HCT116 (cell line): ENCODE data around the gene PRDX4. TPM values are rescaled to one million over a fixed set of nuclear protein-coding genes. Genes with fewer than 3 reads are reported as not detected.

Experiments used
- ATAC-seq: fragments of 200-7000 bp; cut with Tn5 transposase; 2 replicates; pipeline ENCODE4 v1.9.1; 2020; ENCODE audit warnings: mild to moderate bottlenecking, moderate library complexity
- BruUV-seq: library from RNA; stranded (reverse); fragments of 400-500 nt; replicated peaks from 2 replicates; lab custom pipeline; 2021; lab: Mats Ljungman, UMichigan
- CTCF ChIA-PET: fragments of 300-600 bp; sonication (Branson Sonifier 250); formaldehyde crosslinking; loops from one replicate; lab custom pipeline; 2021; ENCODE audit warnings: antibody characterized with exemption; lab: Charles Lee
- POLR2A ChIA-PET: fragments of 300-600, 350-600 bp; sonication (Branson Sonifier 250); formaldehyde crosslinking; loops from one replicate; lab custom pipeline; 2021; ENCODE audit warnings: antibody characterized with exemption; lab: Charles Lee
- RAD21 ChIA-PET, 2 experiments: fragments of 300-600 bp; sonication (Branson Sonifier 250); formaldehyde crosslinking; loops; one replicate each; lab custom pipeline; 2023; ENCODE audit warnings: low total read pairs in 2 of 2; ENCODE audit not compliant: uncharacterized antibody in 2 of 2, unreplicated experiment in 2 of 2, low non-redundant PET in 1 of 2; lab: Charles Lee
- DNase-seq: peaks from one replicate; pipeline ENCODE4 v3.0.0-alpha.2; 2010; ENCODE audit warnings: low read depth, low spot score
- H2AFZ ChIP-seq: fragments of 200-600 bp; shearing (Covaris generic), sonication (generic); 2 replicates; pipeline ENCODE4 v1.6.1; 2017; ENCODE audit warnings: low read depth, mixed run types, mixed read lengths, antibody characterized with exemption, low read length; ENCODE audit not compliant: poor library complexity, severe bottlenecking
- H3K27ac ChIP-seq: 2 replicates; pipeline ENCODE4 v1.5.1; 2012; ENCODE audit warnings: low read depth, low read length
- H3K27me3 ChIP-seq: fragments of 200-600 bp; sonication (generic); 2 replicates; pipeline ENCODE4 v1.6.1; 2016; ENCODE audit warnings: mixed run types, low read length, mixed read lengths; ENCODE audit not compliant: insufficient read depth
- H3K36me3 ChIP-seq, 2 experiments: fragments of 200-500 bp in 1 of 2; fragments of 200-600 bp in 1 of 2; sonication (Bioruptor generic) in 1 of 2; sonication (generic) in 1 of 2; 2 replicates each; pipeline versions ENCODE4 v1.5.1 to v1.6.1; 2014 to 2016; ENCODE audit warnings: low read length in 2 of 2, inconsistent platforms in 1 of 2, mixed read lengths in 1 of 2, mixed run types in 1 of 2; ENCODE audit not compliant: insufficient read depth in 2 of 2, control insufficient read depth in 1 of 2
- H3K4me1 ChIP-seq, 2 experiments: fragments of 200-600 bp in 1 of 2; sonication (generic) in 1 of 2; 2 replicates each; pipeline versions ENCODE4 v1.5.1 to v1.6.1; 2012 to 2017; ENCODE audit warnings: low read length in 2 of 2, inconsistent platforms in 1 of 2, mild to moderate bottlenecking in 1 of 2, mixed read lengths in 1 of 2, mixed run types in 1 of 2, moderate library complexity in 1 of 2; ENCODE audit not compliant: insufficient read depth in 2 of 2, control insufficient read depth in 1 of 2
- H3K4me2 ChIP-seq: fragments of 200-600 bp; sonication (generic); 2 replicates; pipeline ENCODE4 v1.6.1; 2017; ENCODE audit warnings: mixed run types, low read length, mixed read lengths
- H3K4me3 ChIP-seq, 2 experiments: fragments of 200-600 bp in 1 of 2; sonication (generic) in 1 of 2; replicated peaks in 1 of 2; 2 replicates each; pipeline ENCODE4 v1.5.1; 2011 to 2016; ENCODE audit warnings: low read length in 2 of 2, control low read depth in 1 of 2, low read depth in 1 of 2, mild to moderate bottlenecking in 1 of 2, mixed read lengths in 1 of 2, mixed run types in 1 of 2
- H3K79me2 ChIP-seq: fragments of 200-600 bp; sonication (generic); 2 replicates; pipeline ENCODE4 v1.6.1; 2017; ENCODE audit warnings: mild to moderate bottlenecking, mixed run types, low read length, moderate library complexity, mixed read lengths; ENCODE audit not compliant: insufficient read depth
- H3K9ac ChIP-seq: fragments of 200-600 bp; sonication (generic); 2 replicates; pipeline ENCODE4 v1.6.1; 2016; ENCODE audit warnings: low read length, mixed read lengths
- H3K9me2 ChIP-seq: fragments of 200-600 bp; sonication (generic), shearing (Covaris generic); 2 replicates; pipeline ENCODE4 v1.6.1; 2017; ENCODE audit warnings: mixed run types, mild to moderate bottlenecking, moderate library complexity; ENCODE audit not compliant: insufficient read depth
- H3K9me3 ChIP-seq, 2 experiments: fragments of 200-500 bp in 1 of 2; fragments of 200-600 bp in 1 of 2; sonication (Bioruptor generic) in 1 of 2; sonication (generic) in 1 of 2; 2 replicates each; pipeline ENCODE4 v1.6.1; 2014 to 2017; ENCODE audit warnings: low read length in 2 of 2, mixed read lengths in 2 of 2, inconsistent platforms in 1 of 2, low read depth in 1 of 2, mild to moderate bottlenecking in 1 of 2, mixed run types in 1 of 2, moderate library complexity in 1 of 2; ENCODE audit not compliant: control insufficient read depth in 1 of 2, insufficient read depth in 1 of 2
- H4K20me1 ChIP-seq: fragments of 200-600 bp; sonication (generic), shearing (Covaris generic); 2 replicates; pipeline ENCODE4 v1.6.1; 2017; ENCODE audit warnings: mixed run types, mild to moderate bottlenecking, moderate library complexity; ENCODE audit not compliant: insufficient read depth
- CBX3 ChIP-seq: IDR thresholded peaks from 2 replicates; pipeline ENCODE4 v1.6.1; 2012; ENCODE audit warnings: low read depth
- EGR1 ChIP-seq: IDR thresholded peaks from 2 replicates; pipeline ENCODE4 v1.6.1; 2012; ENCODE audit warnings: low read depth
- EZH2 ChIP-seq: fragments of 200-600 bp; sonication (generic); IDR thresholded peaks from 2 replicates; pipeline ENCODE4 v1.6.1; 2017; ENCODE audit warnings: antibody characterized with exemption, mixed run types
- EZH2phosphoT487 ChIP-seq: fragments of 200-600 bp; IDR thresholded peaks from 2 replicates; pipeline ENCODE4 v1.6.1; 2018; ENCODE audit warnings: antibody characterized with exemption, borderline replicate concordance
- JUND ChIP-seq: IDR thresholded peaks from 2 replicates; pipeline ENCODE4 v1.6.1; 2012
- POLR2AphosphoS5 ChIP-seq: IDR thresholded peaks from 2 replicates; pipeline ENCODE4 v1.6.1; 2011; ENCODE audit warnings: mild to moderate bottlenecking, low read depth, low read length, moderate library complexity
- RAD21 ChIP-seq: IDR thresholded peaks from 2 replicates; pipeline ENCODE4 v1.6.1; 2012; ENCODE audit warnings: low read depth, mild to moderate bottlenecking
- SIN3A ChIP-seq: IDR thresholded peaks from 2 replicates; pipeline ENCODE4 v1.6.1; 2012; ENCODE audit warnings: low read depth
- SP1 ChIP-seq: IDR thresholded peaks from 2 replicates; pipeline ENCODE4 v1.6.1; 2012; ENCODE audit warnings: low read depth
- SRF ChIP-seq: IDR thresholded peaks from 2 replicates; pipeline ENCODE4 v1.6.1; 2012; ENCODE audit warnings: low read depth
- TCF7L2 ChIP-seq: IDR thresholded peaks from 2 replicates; pipeline ENCODE4 v1.7.0; 2011; ENCODE audit warnings: borderline replicate concordance, inconsistent platforms; ENCODE audit not compliant: insufficient read depth, insufficient read length; ENCODE audit errors: extremely low read depth
- YY1 ChIP-seq: IDR thresholded peaks from 2 replicates; pipeline ENCODE4 v1.6.1; 2011; ENCODE audit warnings: low read length, low read depth, moderate library complexity, mild to moderate bottlenecking; ENCODE audit not compliant: insufficient replicate concordance; ENCODE audit errors: extremely low read depth
- ZFX ChIP-seq: fragments of 450-650 bp; IDR thresholded peaks from 2 replicates; pipeline ENCODE4 v1.6.1; 2017
- ZNF274 ChIP-seq: fragments of 200-500 bp; sonication (Bioruptor generic); IDR thresholded peaks from 2 replicates; pipeline ENCODE4 v1.6.1; 2014; ENCODE audit warnings: mild to moderate bottlenecking, low read depth, low read length, inconsistent platforms
- intact Hi-C: fragments of 100-400 bp; cut with micrococcal nuclease; formaldehyde crosslinking; loops from 2 replicates; pipeline ENCODE4 v1.10.0; 2022
- total RNA-seq: library from RNA; stranded (reverse); gene quantifications from one replicate; pipeline ENCODE4 v1.2.1, GENCODE V29; 2021; ENCODE audit not compliant: unreplicated experiment
- TF ChIP-seq, protein P1 (sequence below): IDR thresholded peaks from 2 replicates; pipeline ENCODE4 v1.6.1; 2011; ENCODE audit warnings: mild to moderate bottlenecking, low read length, moderate library complexity; ENCODE audit not compliant: insufficient replicate concordance; ENCODE audit errors: extremely low read depth
- TF ChIP-seq, protein P2 (sequence below), 3 experiments: fragments of 200-600 bp in 1 of 3; sonication (generic) in 1 of 3; IDR thresholded peaks in 2 of 3; conservative IDR thresholded peaks in 1 of 3; 2 replicates each; pipeline ENCODE4 v1.5.1; 2012 to 2017; ENCODE audit warnings: low read depth in 2 of 3, low read length in 2 of 3, antibody characterized with exemption in 1 of 3, borderline replicate concordance in 1 of 3, control low read depth in 1 of 3, mild to moderate bottlenecking in 1 of 3, mixed read lengths in 1 of 3, mixed run types in 1 of 3, moderate library complexity in 1 of 3; ENCODE audit not compliant: insufficient read depth in 1 of 3
- TF ChIP-seq, protein P3 (sequence below): IDR thresholded peaks from 2 replicates; pipeline ENCODE4 v1.6.1; 2012

Gene PRDX4
- total RNA-seq, 1 experiment from 2014 or later = 122 TPM

DNA sequence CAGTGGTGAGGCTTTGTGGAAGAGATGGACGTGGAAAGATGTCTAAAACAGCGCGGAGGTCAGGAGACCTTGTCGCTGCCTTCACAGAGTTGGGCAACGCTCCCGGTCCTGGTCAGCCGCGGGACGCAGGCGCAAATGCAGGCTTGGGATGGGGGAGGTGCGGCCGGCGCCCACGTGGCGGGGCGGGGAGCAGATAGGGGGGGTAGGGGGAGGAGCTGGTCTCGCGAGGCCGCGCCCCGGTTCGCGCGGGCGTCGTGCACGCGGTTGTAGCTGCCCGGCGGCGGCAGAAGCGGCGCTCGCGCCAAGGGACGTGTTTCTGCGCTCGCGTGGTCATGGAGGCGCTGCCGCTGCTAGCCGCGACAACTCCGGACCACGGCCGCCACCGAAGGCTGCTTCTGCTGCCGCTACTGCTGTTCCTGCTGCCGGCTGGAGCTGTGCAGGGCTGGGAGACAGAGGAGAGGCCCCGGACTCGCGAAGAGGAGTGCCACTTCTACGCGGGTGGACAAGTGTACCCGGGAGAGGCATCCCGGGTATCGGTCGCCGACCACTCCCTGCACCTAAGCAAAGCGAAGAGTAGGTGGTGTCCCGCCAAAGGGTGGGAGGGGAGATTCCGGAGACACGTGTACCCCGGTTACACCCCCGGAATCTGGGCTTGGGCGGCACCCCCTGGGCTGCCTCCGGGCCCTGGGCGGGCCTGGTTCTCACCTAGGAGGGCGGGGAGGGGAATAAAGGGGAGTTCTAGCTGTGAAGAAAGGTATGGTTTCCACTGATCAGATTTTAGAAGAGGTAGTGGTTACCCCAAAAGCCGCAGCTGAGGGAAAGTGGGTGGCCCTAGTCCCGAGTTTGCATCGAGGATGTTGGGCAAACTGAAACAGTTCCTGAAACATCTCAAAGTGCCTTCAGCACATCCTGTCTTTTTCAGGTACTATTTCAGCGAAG, at the start of gene PRDX4 (continued):
- TF ChIP-seq, protein P1, sequence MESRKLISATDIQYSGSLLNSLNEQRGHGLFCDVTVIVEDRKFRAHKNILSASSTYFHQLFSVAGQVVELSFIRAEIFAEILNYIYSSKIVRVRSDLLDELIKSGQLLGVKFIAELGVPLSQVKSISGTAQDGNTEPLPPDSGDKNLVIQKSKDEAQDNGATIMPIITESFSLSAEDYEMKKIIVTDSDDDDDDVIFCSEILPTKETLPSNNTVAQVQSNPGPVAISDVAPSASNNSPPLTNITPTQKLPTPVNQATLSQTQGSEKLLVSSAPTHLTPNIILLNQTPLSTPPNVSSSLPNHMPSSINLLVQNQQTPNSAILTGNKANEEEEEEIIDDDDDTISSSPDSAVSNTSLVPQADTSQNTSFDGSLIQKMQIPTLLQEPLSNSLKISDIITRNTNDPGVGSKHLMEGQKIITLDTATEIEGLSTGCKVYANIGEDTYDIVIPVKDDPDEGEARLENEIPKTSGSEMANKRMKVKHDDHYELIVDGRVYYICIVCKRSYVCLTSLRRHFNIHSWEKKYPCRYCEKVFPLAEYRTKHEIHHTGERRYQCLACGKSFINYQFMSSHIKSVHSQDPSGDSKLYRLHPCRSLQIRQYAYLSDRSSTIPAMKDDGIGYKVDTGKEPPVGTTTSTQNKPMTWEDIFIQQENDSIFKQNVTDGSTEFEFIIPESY = peak; percentile 89
- TF ChIP-seq EGR1 = no peak
- no peak for TF ChIP-seq ZNF274

DNA sequence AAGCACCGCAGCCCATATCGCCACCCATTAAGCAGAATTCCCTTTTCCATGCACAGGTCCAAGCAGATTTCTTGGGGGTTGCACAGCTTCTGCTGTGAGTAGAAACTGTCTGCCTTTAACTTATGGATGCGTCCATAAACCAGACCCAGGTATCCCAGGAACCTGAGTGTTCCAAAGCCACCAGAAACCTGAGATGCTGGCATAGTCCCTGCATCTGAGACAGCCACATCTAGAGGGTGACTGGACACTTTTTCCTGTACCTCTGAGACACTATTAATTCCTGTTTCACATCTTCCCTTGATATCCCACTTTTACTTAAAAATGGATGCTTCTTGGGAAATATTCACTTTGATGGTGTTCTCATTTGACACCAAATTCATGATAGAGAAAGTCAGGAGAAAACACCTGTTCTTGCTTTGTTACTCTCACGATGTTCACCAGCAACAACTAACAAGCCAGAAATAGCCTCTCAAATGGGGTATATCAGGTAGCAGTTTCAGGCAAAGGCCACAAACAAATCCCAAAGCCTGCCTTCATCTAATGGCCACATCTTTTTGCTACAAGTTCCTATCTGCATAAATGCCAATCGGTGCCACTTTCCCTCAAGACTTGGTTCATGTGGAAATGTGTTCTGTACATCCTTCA, 45.5 kb upstream of the PRDX4 start:
- Histone ChIP-seq H2AFZ (no peak overlapping the region), H4K20me1 (no peaks in the 10 kb centered on the region), H3K9me2 (no peaks in the 10 kb centered on the region), H3K27ac (no peak overlapping the region), H3K4me3 (no peak overlapping the region), H3K27me3 (0 out of 2 replicates have a peak, but pooled peaks cover 6% of the 10 kb centered on the region), H3K4me2 (no peak overlapping the region), H3K9ac (no peak overlapping the region), H3K79me2 (no peaks in the 10 kb centered on the region), H3K36me3 (no peaks in the 10 kb centered on the region), H3K4me1 (no peaks in the 10 kb centered on the region), H3K9me3 (no peaks in the 10 kb centered on the region)
- no peak for DNase-seq
- no TSS peak for BruUV-seq
- POLR2A ChIA-PET = no interaction called here
- TF ChIP-seq ZNF274 = no peak
- no peak for TF ChIP-seq RAD21
- TF ChIP-seq EZH2phosphoT487 = no peak
- no peak for TF ChIP-seq SIN3A
- TF ChIP-seq SP1 = no peak
- TF ChIP-seq, protein P2, sequence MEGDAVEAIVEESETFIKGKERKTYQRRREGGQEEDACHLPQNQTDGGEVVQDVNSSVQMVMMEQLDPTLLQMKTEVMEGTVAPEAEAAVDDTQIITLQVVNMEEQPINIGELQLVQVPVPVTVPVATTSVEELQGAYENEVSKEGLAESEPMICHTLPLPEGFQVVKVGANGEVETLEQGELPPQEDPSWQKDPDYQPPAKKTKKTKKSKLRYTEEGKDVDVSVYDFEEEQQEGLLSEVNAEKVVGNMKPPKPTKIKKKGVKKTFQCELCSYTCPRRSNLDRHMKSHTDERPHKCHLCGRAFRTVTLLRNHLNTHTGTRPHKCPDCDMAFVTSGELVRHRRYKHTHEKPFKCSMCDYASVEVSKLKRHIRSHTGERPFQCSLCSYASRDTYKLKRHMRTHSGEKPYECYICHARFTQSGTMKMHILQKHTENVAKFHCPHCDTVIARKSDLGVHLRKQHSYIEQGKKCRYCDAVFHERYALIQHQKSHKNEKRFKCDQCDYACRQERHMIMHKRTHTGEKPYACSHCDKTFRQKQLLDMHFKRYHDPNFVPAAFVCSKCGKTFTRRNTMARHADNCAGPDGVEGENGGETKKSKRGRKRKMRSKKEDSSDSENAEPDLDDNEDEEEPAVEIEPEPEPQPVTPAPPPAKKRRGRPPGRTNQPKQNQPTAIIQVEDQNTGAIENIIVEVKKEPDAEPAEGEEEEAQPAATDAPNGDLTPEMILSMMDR (IDR thresholded peaks at IDR 0.05 in 2 of 3, conservative IDR thresholded peaks at IDR 0.05 in 1 of 3; ENCODE audit: borderline replicate concordance in 1 of 3, insufficient read depth in 1 of 3, low read depth in 2 of 3, low read length in 2 of 3) = no peak
- TF ChIP-seq CBX3 = no peak
- no peak for TF ChIP-seq EZH2
- no peak for TF ChIP-seq JUND
- no peak for TF ChIP-seq EGR1
- TF ChIP-seq SRF = no peak
- TF ChIP-seq, protein P3, sequence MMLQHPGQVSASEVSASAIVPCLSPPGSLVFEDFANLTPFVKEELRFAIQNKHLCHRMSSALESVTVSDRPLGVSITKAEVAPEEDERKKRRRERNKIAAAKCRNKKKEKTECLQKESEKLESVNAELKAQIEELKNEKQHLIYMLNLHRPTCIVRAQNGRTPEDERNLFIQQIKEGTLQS = no peak
- no peak for TF ChIP-seq YY1
- TF ChIP-seq TCF7L2 = no peak
- TF ChIP-seq ZFX = no peak
- TF ChIP-seq POLR2AphosphoS5 = no peak
- CTCF ChIA-PET = no interaction called here
- RAD21 ChIA-PET = no interaction called here
- intact Hi-C loops = no loop called here
- ATAC-seq = no peak
